ENCODE results near the gene UBTD2. TPM values are rescaled to one million over a fixed set of nuclear protein-coding genes. Genes with fewer than 3 reads are reported as not detected.

The UBTD2 gene
- total and polyA plus RNA-seq, 2 donors (not counting 1 experiment from before 2014, with no cell fraction given) = 24.9 to 29.8 TPM

DNA sequence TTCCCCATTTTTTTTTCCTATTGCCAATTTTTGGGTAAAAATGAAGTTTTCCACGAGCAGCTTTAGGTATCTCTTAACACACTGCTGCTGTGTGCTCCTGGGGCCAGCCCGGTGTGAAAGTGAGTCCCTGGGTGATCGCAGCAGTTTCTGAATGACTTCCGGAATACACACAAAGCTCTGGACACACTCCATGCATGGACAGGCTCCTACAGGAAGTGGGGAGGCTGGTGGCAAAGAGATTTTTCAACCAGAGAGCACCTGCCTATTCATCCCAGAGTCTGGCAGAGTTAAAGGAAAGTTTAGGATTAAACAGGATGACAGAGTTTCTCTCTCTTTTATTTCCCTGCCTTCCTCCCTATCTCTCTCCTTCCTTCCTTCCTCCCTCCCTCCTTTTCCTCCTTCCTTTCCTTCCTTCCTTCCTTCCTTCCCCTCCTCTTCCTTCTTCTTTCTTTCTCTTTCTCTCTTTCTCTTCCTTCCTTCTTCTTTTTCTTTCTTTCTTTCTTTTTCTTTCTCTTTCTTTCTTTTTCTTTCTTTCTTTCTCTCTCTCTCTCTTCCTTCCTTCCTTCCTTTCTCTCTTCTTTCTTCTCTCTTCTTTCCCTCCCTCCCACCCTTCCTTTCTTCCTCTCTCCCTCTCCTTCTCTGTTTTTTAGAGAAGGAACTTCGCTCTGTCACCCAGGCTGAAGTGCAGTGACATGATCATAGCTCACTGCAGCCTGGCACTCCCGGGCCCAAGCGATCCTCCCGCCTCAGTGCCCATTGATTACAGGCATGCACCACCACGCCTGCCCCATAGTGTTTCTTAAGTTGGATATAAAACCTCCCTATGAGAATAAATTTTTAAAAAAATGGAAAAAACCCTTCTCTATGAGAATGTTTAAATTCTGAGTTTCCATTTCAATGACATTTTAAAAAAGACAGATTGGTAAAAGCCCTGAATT, 38.7 kb upstream of the UBTD2 start:
- no peaks in the 10 kb centered on the region for H3K79me2 ChIP-seq (ENCODE audit: control insufficient read depth, insufficient read depth, low read length)
- H3K27me3 ChIP-seq (ENCODE audit: control insufficient read depth, insufficient read depth, low read length) = no peaks in the 10 kb centered on the region
- no peak overlapping the region for H3K9ac ChIP-seq (ENCODE audit: insufficient read depth, low read length)
- H4K20me1 ChIP-seq (ENCODE audit: control insufficient read depth, extremely low read depth, insufficient read depth, low read length) = no peaks in the 10 kb centered on the region
- DNase-seq (ENCODE audit: low read depth in 2 of 2) = no peak
- H3K27ac ChIP-seq (ENCODE audit: insufficient read depth, low read length) = no peak overlapping the region
- H3K36me3 ChIP-seq (ENCODE audit: control insufficient read depth, insufficient read depth, low read length) = no peaks in the 10 kb centered on the region
- H3K9me3 ChIP-seq (ENCODE audit: control insufficient read depth, insufficient read depth, low read depth, low read length) = no peaks in the 10 kb centered on the region
- H3K4me3 ChIP-seq (replicated peaks in 1 of 4; ENCODE audit: control extremely low read depth in 1 of 4, insufficient read depth in 1 of 4, low read depth in 3 of 4, low read length in 4 of 4) = no peak overlapping the region
- H3K4me1 ChIP-seq (ENCODE audit: control insufficient read depth, extremely low read depth, insufficient read depth, low read length) = no peaks in the 10 kb centered on the region
- no peak for TF ChIP-seq EZH2 (IDR thresholded peaks at IDR 0.05; ENCODE audit: low read length, missing control alignments)
- TF ChIP-seq, protein P1, sequence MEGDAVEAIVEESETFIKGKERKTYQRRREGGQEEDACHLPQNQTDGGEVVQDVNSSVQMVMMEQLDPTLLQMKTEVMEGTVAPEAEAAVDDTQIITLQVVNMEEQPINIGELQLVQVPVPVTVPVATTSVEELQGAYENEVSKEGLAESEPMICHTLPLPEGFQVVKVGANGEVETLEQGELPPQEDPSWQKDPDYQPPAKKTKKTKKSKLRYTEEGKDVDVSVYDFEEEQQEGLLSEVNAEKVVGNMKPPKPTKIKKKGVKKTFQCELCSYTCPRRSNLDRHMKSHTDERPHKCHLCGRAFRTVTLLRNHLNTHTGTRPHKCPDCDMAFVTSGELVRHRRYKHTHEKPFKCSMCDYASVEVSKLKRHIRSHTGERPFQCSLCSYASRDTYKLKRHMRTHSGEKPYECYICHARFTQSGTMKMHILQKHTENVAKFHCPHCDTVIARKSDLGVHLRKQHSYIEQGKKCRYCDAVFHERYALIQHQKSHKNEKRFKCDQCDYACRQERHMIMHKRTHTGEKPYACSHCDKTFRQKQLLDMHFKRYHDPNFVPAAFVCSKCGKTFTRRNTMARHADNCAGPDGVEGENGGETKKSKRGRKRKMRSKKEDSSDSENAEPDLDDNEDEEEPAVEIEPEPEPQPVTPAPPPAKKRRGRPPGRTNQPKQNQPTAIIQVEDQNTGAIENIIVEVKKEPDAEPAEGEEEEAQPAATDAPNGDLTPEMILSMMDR (conservative IDR thresholded peaks at IDR 0.05 in 1 of 2, IDR thresholded peaks at IDR 0.05 in 1 of 2; ENCODE audit: low read depth in 1 of 2, low read length in 2 of 2) = no peak
- H3K4me2 ChIP-seq (ENCODE audit: extremely low read depth, insufficient read depth, low read length) = no peak overlapping the region
- no peak overlapping the region for H2AFZ ChIP-seq (ENCODE audit: low read length)

DNA sequence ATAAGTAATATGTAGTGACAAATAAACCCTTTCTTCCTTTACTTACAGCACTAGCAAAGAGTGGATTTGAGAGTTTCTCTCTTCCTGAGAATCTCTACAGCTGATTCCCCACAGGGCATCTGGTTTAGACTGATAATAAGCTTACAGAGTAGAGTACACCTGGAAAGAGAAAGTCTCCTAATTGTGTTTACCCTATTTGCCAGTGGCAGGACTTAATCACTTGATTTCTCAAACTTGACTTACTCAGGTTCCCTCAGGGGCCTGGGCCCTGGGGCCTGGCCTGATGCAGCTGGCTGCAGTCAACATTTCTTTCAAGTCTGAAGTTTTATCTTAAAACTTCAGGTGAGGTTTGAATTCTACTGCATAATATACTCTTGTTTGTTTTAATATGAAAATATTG, 38.0 kb upstream of the UBTD2 start:
- Histone ChIP-seq H3K36me3 (ENCODE audit: control insufficient read depth, insufficient read depth, low read length) (no peaks in the 10 kb centered on the region), H3K27ac (ENCODE audit: insufficient read depth, low read length) (no peak overlapping the region), H3K4me1 (ENCODE audit: control insufficient read depth, extremely low read depth, insufficient read depth, low read length) (no peaks in the 10 kb centered on the region), H3K27me3 (ENCODE audit: control insufficient read depth, insufficient read depth, low read length) (no peaks in the 10 kb centered on the region), H3K4me3 (replicated peaks in 1 of 4; ENCODE audit: control extremely low read depth in 1 of 4, insufficient read depth in 1 of 4, low read depth in 3 of 4, low read length in 4 of 4) (no peak overlapping the region), H2AFZ (ENCODE audit: low read length) (no peak overlapping the region), H3K9me3 (ENCODE audit: control insufficient read depth, insufficient read depth, low read depth, low read length) (no peaks in the 10 kb centered on the region), H3K79me2 (ENCODE audit: control insufficient read depth, insufficient read depth, low read length) (no peaks in the 10 kb centered on the region), H3K9ac (ENCODE audit: insufficient read depth, low read length) (no peak overlapping the region), H3K4me2 (ENCODE audit: extremely low read depth, insufficient read depth, low read length) (no peak overlapping the region), H4K20me1 (ENCODE audit: control insufficient read depth, extremely low read depth, insufficient read depth, low read length) (no peaks in the 10 kb centered on the region)
- no peak for DNase-seq (ENCODE audit: low read depth in 2 of 2)
- TF ChIP-seq EZH2 (IDR thresholded peaks at IDR 0.05; ENCODE audit: low read length, missing control alignments) = no peak
- TF ChIP-seq, protein P1 (conservative IDR thresholded peaks at IDR 0.05 in 1 of 2, IDR thresholded peaks at IDR 0.05 in 1 of 2; ENCODE audit: low read depth in 1 of 2, low read length in 2 of 2) = no peak

DNA sequence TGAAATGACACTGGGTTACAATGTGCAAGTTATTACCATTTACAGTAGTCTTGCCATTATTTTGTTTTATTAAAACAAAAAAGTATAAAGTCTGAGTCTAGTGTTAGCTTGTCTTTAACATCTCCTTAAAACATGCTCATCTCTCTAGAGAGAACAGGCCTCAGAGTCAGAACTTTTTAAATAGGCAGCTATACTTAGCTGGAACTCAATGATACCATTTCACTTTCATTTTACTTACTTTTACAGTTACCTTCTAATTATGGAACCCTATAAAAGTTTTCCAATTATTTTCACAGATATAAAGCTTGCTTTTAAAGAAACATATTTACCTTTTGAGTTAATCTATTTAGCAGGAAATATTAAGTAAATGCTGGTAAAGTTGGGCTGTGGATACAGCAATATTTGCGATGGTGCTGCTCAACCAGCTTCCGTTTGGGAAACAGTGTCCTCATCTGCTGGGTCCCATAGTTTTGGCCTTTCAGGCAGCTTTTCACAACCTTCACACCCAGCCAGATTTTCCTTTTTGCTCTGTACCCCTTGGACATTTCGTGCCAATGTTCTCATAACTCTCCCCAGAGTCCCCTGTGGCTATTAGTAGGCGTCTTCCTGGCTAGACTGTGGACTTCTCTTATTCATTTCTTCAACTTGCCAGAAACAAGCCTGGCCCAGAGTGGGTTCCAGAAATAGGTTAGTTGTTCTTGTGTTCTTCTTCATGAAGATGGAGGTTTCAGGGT, 36.3 kb upstream of the UBTD2 start:
- no peaks in the 10 kb centered on the region for H3K9me3 ChIP-seq (ENCODE audit: control insufficient read depth, insufficient read depth, low read depth, low read length)
- H3K36me3 ChIP-seq (ENCODE audit: control insufficient read depth, insufficient read depth, low read length) = no peaks in the 10 kb centered on the region
- H3K79me2 ChIP-seq (ENCODE audit: control insufficient read depth, insufficient read depth, low read length) = no peaks in the 10 kb centered on the region
- no peak overlapping the region for H3K4me2 ChIP-seq (ENCODE audit: extremely low read depth, insufficient read depth, low read length)
- no peaks in the 10 kb centered on the region for H4K20me1 ChIP-seq (ENCODE audit: control insufficient read depth, extremely low read depth, insufficient read depth, low read length)
- no peak overlapping the region for H3K9ac ChIP-seq (ENCODE audit: insufficient read depth, low read length)
- no peak overlapping the region for H2AFZ ChIP-seq (ENCODE audit: low read length)
- H3K27me3 ChIP-seq (ENCODE audit: control insufficient read depth, insufficient read depth, low read length) = no peaks in the 10 kb centered on the region
- no peak overlapping the region for H3K4me3 ChIP-seq (replicated peaks in 1 of 4; ENCODE audit: control extremely low read depth in 1 of 4, insufficient read depth in 1 of 4, low read depth in 3 of 4, low read length in 4 of 4)
- no peak for TF ChIP-seq EZH2 (IDR thresholded peaks at IDR 0.05; ENCODE audit: low read length, missing control alignments)
- TF ChIP-seq, protein P1 (conservative IDR thresholded peaks at IDR 0.05 in 1 of 2, IDR thresholded peaks at IDR 0.05 in 1 of 2; ENCODE audit: low read depth in 1 of 2, low read length in 2 of 2) = no peak
- no peaks in the 10 kb centered on the region for H3K4me1 ChIP-seq (ENCODE audit: control insufficient read depth, extremely low read depth, insufficient read depth, low read length)
- no peak overlapping the region for H3K27ac ChIP-seq (ENCODE audit: insufficient read depth, low read length)
- no peak for DNase-seq (ENCODE audit: low read depth in 2 of 2)

Measured in fibroblast of lung (primary cell).